Tibial nerve (tissue), 4 donors: ENCODE measurements around the gene ERCC1. TPM values are rescaled to one million over a fixed set of nuclear protein-coding genes. Genes with fewer than 3 reads are reported as not detected.
"Not testable (repeated sequence)": the region's sequence is repeated elsewhere in the genome, so short reads cannot be mapped to it uniquely, and the experiment has no call there.

Source experiments
- DNase-seq, 2 donors: peaks; one replicate each; pipeline ENCODE4 v3.0.0-alpha.2; 2019; ENCODE audit warnings: low spot score in 2 of 2
- H3K27ac ChIP-seq, 4 donors: fragments of 200-600 bp; sonication (generic) in 3 of 4; one replicate each; pipeline ENCODE4 v1.5.1; 2017 to 2019; ENCODE audit warnings: mild to moderate bottlenecking in 1 of 4
- H3K27me3 ChIP-seq, 2 donors: fragments of 200-600 bp; sonication (generic) in 1 of 2; one replicate each; pipeline versions ENCODE4 v1.5.1 to v1.6.0; 2017 to 2019
- H3K36me3 ChIP-seq, 3 donors: fragments of 200-600 bp; sonication (generic); one replicate each; pipeline ENCODE4 v1.5.1; 2018 to 2019
- H3K4me1 ChIP-seq, 4 donors: fragments of 200-600 bp; sonication (generic) in 3 of 4; one replicate each; pipeline ENCODE4 v1.5.1; 2017 to 2019
- H3K4me3 ChIP-seq, 4 donors: fragments of 200-600 bp; sonication (generic) in 3 of 4; one replicate each; pipeline ENCODE4 v1.5.1; 2017 to 2019; ENCODE audit warnings: mild to moderate bottlenecking in 1 of 4, moderate library complexity in 1 of 4
- H3K9me3 ChIP-seq, 4 donors: fragments of 200-600 bp; sonication (generic) in 3 of 4; one replicate each; pipeline ENCODE4 v1.5.1; 2017 to 2019
- EP300 ChIP-seq, 2 donors: sonication (generic); formaldehyde crosslinking; IDR thresholded peaks; one replicate each; pipeline ENCODE4 v1.6.1; 2017; ENCODE audit warnings: antibody characterized with exemption in 2 of 2, mild to moderate bottlenecking in 1 of 2
- POLR2A ChIP-seq, 2 donors: fragments of 450-650 bp; IDR thresholded peaks; one replicate each; pipeline ENCODE4 v1.6.1; 2017; ENCODE audit warnings: antibody characterized with exemption in 2 of 2, mild to moderate bottlenecking in 2 of 2, moderate library complexity in 2 of 2
- WGBS, 2 donors: methylation state at CpG; one replicate each; pipeline ENCODE4 v1.1.5; 2018; 5-methylcytosine and 5-hydroxymethylcytosine counted together
- total RNA-seq, 4 donors: library from RNA; depleted of rRNA; stranded (reverse); fragments of >200 nt; gene quantifications; one replicate each; pipeline ENCODE4 v1.1.0, GENCODE V29; 2016
- TF ChIP-seq, protein P1 (sequence below), 5 experiments: fragments of 200-600 bp in 3 of 5; fragments of 450-650 bp in 2 of 5; sonication (generic) in 3 of 5; IDR thresholded peaks; one replicate each; pipeline ENCODE4 v1.5.1; 2016 to 2019; ENCODE audit warnings: antibody characterized with exemption in 5 of 5, mild to moderate bottlenecking in 3 of 5, moderate library complexity in 2 of 5

Gene ERCC1
- total RNA-seq, 4 donors from 2014 or later: 95.5 to 161 (median 99.2) TPM

DNA sequence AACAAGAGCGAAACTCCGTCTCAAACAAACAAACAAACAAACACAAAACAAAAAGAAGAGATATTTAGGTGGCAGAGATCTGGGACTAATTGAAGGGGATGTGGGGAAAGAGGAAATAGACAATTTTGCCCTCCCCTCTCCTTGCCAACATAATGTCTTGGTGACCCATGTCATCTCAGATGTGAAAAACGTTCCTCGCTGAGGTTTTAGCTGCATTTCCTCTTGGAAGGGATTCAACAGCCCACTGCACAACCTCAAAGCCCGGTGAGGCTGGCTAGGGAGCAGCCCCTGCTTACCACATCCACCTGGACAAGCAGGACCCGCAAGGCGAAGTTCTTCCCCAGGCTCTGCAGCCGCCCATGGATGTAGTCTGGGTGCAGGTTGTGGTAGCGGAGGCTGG is 4.9 kb downstream of the ERCC1 start:
- H3K4me3 ChIP-seq: no peak overlapping the region
- no peak for DNase-seq
- peaks cover 0 to 82% (median 2%) of the 10 kb centered on the region in 3 donors for H3K36me3 ChIP-seq
- 64 to 71% methylated on average over 9 of the region's 9 CpGs for WGBS, 2 donors
- H3K4me1 ChIP-seq: peaks cover 0 to 36% (median 5%) of the 10 kb centered on the region in 4 donors
- TF ChIP-seq POLR2A (IDR thresholded peaks at IDR 0.05): no peak
- TF ChIP-seq, protein P1, sequence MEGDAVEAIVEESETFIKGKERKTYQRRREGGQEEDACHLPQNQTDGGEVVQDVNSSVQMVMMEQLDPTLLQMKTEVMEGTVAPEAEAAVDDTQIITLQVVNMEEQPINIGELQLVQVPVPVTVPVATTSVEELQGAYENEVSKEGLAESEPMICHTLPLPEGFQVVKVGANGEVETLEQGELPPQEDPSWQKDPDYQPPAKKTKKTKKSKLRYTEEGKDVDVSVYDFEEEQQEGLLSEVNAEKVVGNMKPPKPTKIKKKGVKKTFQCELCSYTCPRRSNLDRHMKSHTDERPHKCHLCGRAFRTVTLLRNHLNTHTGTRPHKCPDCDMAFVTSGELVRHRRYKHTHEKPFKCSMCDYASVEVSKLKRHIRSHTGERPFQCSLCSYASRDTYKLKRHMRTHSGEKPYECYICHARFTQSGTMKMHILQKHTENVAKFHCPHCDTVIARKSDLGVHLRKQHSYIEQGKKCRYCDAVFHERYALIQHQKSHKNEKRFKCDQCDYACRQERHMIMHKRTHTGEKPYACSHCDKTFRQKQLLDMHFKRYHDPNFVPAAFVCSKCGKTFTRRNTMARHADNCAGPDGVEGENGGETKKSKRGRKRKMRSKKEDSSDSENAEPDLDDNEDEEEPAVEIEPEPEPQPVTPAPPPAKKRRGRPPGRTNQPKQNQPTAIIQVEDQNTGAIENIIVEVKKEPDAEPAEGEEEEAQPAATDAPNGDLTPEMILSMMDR (IDR thresholded peaks at IDR 0.05): no peak
- TF ChIP-seq EP300 (IDR thresholded peaks at IDR 0.05): no peak
- no peaks in the 10 kb centered on the region for H3K27me3 ChIP-seq
- no peaks in the 10 kb centered on the region for H3K9me3 ChIP-seq
- no peak overlapping the region for H3K27ac ChIP-seq

- Histone ChIP-seq H3K27ac (peak overlapping the region in 1 of 4 donors; percentile 37), H3K27me3 (no peaks in the 10 kb centered on the region), H3K4me3 (no peak overlapping the region), H3K4me1 (peaks cover 0 to 24% (median 2%) of the 10 kb centered on the region in 4 donors), H3K9me3 (no peaks in the 10 kb centered on the region), H3K36me3 (peaks cover 3 to 99% (median 15%) of the 10 kb centered on the region in 3 donors)
- DNase-seq: no peak
- TF ChIP-seq EP300 (IDR thresholded peaks at IDR 0.05): no peak
- TF ChIP-seq, protein P1 (IDR thresholded peaks at IDR 0.05): no peak
- no peak for TF ChIP-seq POLR2A (IDR thresholded peaks at IDR 0.05)
- WGBS, 2 donors: 75 to 90% methylated on average over 4 of the region's 4 CpGs
Observed at GRCh38 chr19:45417151-45417550, 6.6 kb downstream of the ERCC1 start.

DNA sequence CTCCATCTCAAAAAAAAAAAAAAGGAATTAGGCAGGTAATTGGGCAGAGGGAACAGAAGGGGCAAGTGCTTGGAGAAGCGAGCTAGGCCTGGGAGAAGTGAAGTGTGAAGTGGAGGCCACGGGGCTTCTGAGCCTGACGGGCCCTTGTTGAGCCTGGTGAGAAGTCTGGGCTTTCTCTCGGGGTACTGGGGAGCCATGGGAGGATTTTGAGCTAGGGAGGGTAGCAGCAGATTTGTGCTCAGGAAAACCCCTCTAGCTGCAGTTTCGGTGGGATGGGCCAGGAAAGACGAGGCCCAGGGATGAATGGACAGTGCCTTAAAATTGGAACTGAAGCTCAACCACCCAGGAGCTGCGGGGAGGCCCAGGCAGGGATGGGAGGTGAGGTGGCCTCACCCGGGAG is 9.2 kb downstream of the ERCC1 start:
- Histone ChIP-seq H3K4me1 (peaks cover 0 to 13% (median 2%) of the 10 kb centered on the region in 4 donors), H3K9me3 (no peaks in the 10 kb centered on the region), H3K36me3 (peaks cover 3 to 88% (median 15%) of the 10 kb centered on the region in 3 donors), H3K27ac (no peak overlapping the region), H3K27me3 (no peaks in the 10 kb centered on the region), H3K4me3 (no peak overlapping the region)
- no peak for TF ChIP-seq EP300 (IDR thresholded peaks at IDR 0.05)
- TF ChIP-seq POLR2A (IDR thresholded peaks at IDR 0.05): no peak
- TF ChIP-seq, protein P1 (IDR thresholded peaks at IDR 0.05): no peak
- WGBS, 2 donors: 94% methylated on average over 8 of the region's 8 CpGs
- no peak for DNase-seq

DNA sequence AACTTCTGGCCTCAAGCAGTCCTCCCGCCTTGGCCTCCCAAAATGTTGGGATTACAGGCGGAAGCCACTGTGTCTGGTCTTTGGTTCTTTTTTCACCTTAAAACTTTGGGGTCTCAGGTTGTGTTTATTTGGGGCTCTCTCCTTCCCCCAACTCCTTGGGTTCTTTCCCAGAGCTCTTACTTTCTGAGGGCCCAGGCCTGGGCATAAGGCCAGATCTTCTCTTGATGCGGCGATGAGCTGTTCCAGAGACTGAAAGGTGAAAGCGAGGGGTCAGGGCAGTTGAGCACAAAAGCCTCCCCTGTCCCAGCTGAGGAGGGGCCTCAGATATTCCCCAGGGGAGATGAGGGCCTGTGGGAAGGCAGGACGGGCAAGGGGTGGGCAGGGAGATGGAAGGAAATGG is 10.2 kb downstream of the ERCC1 start:
- Histone ChIP-seq H3K27me3 (no peaks in the 10 kb centered on the region), H3K4me1 (peaks cover 0 to 13% (median 0%) of the 10 kb centered on the region in 4 donors), H3K36me3 (peaks cover 3 to 88% (median 15%) of the 10 kb centered on the region in 3 donors), H3K9me3 (no peaks in the 10 kb centered on the region), H3K27ac (no peak overlapping the region), H3K4me3 (no peak overlapping the region)
- 75 to 80% methylated on average over 6 of the region's 6 CpGs for WGBS, 2 donors
- TF ChIP-seq EP300 (IDR thresholded peaks at IDR 0.05) (no peak), POLR2A (IDR thresholded peaks at IDR 0.05) (no peak)
- TF ChIP-seq, protein P1 (IDR thresholded peaks at IDR 0.05): no peak
- DNase-seq: no peak

DNA sequence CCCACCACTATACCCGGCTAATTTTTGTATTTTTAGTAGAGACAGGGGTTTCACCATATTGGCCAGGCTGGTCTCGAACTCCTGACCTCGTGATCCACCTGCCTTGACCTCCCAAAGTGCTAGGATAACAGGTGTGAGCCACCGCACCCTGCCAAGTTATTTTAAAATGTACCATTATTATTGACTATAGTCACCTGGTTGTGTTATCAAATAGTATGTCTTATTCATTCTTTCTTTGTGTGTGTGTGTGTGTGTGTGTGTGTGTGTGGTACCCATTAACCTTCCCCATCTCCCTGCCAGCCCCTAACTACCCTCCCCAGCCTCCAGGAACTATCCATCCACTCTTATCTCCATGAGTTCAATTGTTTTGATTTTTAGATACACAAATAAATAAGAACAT is 13.4 kb downstream of the ERCC1 start:
- not testable (repeated sequence) for DNase-seq, H3K27ac ChIP-seq, H3K27me3 ChIP-seq, H3K4me3 ChIP-seq, H3K9me3 ChIP-seq
- Histone ChIP-seq H3K4me1 (peaks cover 0 to 21% (median 5%) of the 10 kb centered on the region in 4 donors), H3K36me3 (peaks cover 3 to 60% (median 15%) of the 10 kb centered on the region in 3 donors)
- WGBS, 2 donors: 90 to 99% methylated on average over 4 of the region's 4 CpGs

DNA sequence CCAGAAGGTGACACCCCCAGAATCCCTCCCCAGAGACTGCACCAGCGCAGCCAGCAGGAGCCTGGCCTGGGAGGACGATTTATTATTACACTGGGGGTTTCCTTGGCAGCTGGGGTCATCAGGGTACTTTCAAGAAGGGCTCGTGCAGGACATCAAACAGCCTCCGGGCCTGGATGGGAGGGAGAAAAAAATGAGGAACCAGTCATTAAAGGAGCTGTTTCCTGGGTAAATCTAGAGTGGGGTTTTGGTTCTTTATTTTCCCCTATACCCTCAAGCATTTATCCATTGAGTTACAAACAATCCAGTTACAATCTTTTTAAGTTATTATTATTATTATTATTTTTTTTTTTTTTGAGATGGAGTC is 14.2 kb downstream of the ERCC1 start:
- peaks cover 0 to 29% (median 8%) of the 10 kb centered on the region in 4 donors for H3K4me1 ChIP-seq
- 41 to 44% methylated on average over 4 of the region's 4 CpGs for WGBS, 2 donors
- H3K36me3 ChIP-seq: peaks cover 3 to 53% (median 15%) of the 10 kb centered on the region in 3 donors
- no peaks in the 10 kb centered on the region for H3K9me3 ChIP-seq
- H3K27ac ChIP-seq: no peak overlapping the region
- no peak for DNase-seq
- H3K27me3 ChIP-seq: peaks cover 3 to 6% of the 10 kb centered on the region in 2 donors
- TF ChIP-seq POLR2A (IDR thresholded peaks at IDR 0.05) (no peak), EP300 (IDR thresholded peaks at IDR 0.05) (no peak)
- TF ChIP-seq, protein P1 (IDR thresholded peaks at IDR 0.05): no peak
- no peak overlapping the region for H3K4me3 ChIP-seq
